Smooth muscle cell of the brain vasculature (primary cell): ENCODE data around the gene FBXL22.
"Not testable (repeated sequence)": the region's sequence is repeated elsewhere in the genome, so short reads cannot be mapped to it uniquely, and the experiment has no call there.

Experiments
- DNase-seq: peaks from one replicate; pipeline ENCODE4 v3.0.0-alpha.2; 2012; ENCODE audit warnings: low read depth, low spot score

The FBXL22 gene

GRCh38 chr15:63612300-63612699, 15.1 kb downstream of the FBXL22 start:
- DNase-seq: no peak

- DNase-seq: no peak
These were observed 18.7 kb downstream of the FBXL22 start for GRCh38 chr15:63615935-63616334.

GRCh38 chr15:63617147-63617546, 20.0 kb downstream of the FBXL22 start:
- not testable (repeated sequence) for DNase-seq

- DNase-seq: not testable (repeated sequence)
These were observed 20.4 kb downstream of the FBXL22 start for GRCh38 chr15:63617627-63618026.

GRCh38 chr15:63620760-63621159, 23.6 kb downstream of the FBXL22 start:
- DNase-seq: not testable (repeated sequence)

- DNase-seq: no peak
These were observed 26.2 kb downstream of the FBXL22 start for GRCh38 chr15:63623232-63623969.

GRCh38 chr15:63626955-63627354, 29.8 kb downstream of the FBXL22 start:
- DNase-seq: no peak

- no peak for DNase-seq
These were observed 31.1 kb downstream of the FBXL22 start for GRCh38 chr15:63628123-63628822.

GRCh38 chr15:63630036-63630751, 33.0 kb downstream of the FBXL22 start:
- DNase-seq: no peak

- DNase-seq: no peak
These were observed 36.1 kb downstream of the FBXL22 start for GRCh38 chr15:63633312-63633711.

- DNase-seq: no peak
These were observed 37.0 kb downstream of the FBXL22 start for GRCh38 chr15:63634154-63634553.

- no peak for DNase-seq
These were observed 39.4 kb downstream of the FBXL22 start for GRCh38 chr15:63636518-63637061.

- no peak for DNase-seq
These were observed 41.7 kb downstream of the FBXL22 start for GRCh38 chr15:63638839-63639238.

- DNase-seq: no peak
These were observed 43.0 kb downstream of the FBXL22 start for GRCh38 chr15:63640146-63640545.
